Dedifferentiated amniotic fluid mesenchymal stem cell (primary cell): ENCODE measurements around the gene COL19A1.

Experiments used
- DNase-seq: peaks from one replicate; pipeline ENCODE4 v3.0.0-alpha.2; 2016; ENCODE audit errors: extremely low spot score

Gene COL19A1

DNA sequence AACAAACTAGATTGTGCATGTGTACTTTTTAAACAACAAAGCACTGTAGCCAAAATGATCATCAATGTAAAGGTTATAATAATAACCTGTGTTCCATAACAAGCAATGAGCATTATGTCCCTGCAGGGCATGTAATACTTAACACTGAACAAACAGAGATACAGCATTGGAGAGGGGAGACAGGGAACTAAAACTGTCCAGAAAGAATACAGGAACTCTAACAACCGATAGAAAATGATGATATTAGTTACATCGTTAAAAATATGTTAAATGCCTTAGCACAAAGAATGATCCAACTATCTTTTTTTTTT is 356.0 kb downstream of the COL19A1 start:
- no peak for DNase-seq

DNA sequence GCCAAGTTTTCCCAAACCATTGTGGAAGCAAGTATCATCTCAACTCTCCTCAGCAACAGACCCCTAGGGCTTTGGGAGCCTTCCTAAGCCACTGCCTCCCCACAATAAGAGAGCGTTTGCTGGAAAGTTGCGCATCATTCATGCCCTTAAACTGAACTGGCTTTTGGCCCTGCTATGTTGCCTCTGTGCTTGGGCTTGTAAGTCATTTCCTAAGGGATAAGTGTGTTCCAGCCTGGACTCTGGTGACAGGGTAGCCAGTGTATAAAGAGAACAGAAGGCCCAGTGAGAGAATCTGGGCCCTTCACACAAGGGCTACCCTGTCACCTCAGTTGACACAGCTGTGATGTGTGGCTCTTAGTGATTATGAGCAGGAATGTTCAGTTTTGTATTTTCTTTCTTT is 358.7 kb downstream of the COL19A1 start:
- no peak for DNase-seq

DNA sequence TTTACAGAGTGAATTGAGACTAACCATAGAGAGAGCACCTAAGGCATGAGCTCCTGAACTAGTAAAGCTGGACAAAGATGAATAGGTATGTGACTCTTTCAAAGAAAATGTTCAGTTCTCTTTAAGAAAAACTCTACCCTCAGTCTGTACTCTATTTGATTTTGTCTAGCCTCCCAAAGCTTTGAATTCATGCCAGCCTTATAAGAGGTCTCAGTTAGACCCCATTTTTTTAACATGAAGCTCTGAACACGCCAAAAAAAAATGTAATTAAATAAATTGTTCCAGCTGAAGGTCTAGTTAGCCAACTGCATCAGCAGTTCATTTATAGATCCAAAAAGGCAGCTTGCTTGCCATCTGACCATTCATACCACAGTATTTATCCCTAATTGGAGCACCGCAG is 365.0 kb downstream of the COL19A1 start:
- DNase-seq = no peak

DNA sequence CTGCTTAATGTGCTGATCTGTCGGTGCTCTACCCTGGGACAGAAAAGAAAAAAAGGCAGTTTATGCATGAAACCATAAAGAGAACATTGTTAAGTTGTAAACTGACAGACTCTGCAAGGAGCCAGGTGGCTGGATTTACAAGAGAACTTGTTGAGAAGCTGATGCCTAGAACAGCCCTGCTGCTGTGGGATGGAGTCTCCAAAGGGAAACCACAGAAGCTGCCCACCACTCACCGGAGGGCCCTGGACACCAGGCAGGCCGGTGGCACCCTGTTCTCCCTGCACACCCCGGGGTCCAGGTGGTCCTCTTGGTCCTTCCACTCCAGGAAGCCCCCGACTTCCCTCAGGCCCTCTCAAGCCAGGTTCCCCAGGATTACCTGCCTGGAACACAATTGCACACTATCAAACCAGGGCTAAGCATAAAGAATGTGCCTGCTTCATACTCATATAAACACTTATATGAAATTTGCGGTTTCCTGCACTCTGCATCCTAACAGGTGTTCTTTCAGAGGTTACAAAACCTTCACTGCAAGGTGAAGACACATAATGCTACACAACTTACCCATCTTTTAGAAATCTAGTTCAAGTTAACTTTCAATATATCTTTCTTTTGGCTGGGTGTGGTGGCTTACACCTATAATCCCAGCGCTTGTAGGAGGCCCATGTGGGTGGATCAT is 368.3 kb downstream of the COL19A1 start:
- DNase-seq = no peak

DNA sequence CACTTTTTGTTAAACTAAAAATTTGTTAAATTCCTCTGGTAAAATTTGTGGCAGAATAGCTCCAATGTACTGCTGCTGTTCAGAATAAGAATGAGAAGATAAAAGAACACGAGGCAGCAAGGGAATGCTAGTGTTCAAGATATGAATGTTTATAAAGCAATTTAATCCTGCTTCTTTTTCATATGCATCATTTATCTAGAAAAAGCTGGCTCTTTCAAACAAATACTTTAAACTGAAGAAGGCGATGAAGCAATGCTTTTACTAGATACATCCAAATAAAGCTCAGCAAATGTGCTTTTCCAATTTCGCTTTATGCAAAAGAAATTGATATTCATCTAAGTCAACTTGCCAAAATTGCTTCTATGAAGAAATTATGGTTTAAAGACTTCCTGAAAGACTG is 370.0 kb downstream of the COL19A1 start:
- DNase-seq = no peak

DNA sequence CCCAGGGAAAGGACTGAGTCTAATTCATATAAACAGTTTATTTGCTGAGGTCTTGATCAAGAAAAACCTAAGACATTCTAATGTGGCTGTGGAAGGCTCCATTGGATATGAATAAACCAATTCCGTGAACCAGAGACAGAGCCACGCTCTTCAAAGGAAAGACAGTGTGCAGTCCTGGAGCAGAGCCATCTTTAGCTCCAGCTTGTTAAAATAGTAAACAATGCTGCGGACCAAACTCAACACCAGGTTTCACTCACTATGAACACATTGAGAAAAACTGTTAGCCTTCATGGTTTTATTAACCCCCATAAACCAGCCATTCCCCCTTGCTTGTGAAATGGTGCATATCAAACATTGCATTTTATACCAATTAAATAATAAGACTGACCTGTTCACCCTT is 374.7 kb downstream of the COL19A1 start:
- DNase-seq = no peak

DNA sequence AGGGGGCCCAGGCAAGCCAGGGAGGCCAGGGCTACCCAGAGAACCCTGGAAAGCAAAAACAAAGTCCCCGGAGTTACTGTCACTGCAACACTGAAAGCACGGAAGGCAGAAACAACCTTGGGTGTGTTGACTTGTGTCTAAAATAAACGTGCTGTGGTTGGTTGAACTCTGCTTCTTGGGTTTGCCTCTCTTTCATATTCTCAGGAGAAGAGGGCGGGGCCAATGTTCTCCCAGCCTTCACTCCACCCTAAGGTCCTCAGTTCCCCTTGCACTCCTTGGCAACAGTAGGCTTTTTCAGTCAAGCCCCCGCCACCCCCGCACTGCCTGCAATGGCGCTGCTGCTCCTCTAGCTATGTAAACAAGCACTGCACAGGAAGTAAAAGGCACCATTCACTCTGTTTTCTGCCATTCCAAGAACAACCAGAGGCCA is 375.6 kb downstream of the COL19A1 start:
- DNase-seq = no peak

DNA sequence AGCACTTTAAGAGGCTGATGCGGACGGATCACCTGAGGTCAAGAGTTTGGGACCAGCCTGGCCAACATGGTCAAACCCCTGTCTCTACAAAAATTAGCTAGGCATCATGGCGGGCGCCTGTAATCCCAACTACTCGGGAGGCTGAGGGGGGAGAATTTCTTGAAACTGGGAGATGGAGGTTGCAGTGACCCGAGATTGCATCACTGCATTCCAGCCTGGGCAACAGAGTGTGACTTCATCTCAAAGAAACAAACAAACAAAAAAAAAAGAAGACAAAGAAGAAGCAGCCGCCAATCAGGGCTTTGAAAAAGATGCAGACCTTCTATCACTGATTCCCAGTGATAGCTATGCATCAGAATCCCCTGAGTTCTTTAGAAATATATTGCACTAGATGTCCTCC is 379.8 kb downstream of the COL19A1 start:
- no peak for DNase-seq

DNA sequence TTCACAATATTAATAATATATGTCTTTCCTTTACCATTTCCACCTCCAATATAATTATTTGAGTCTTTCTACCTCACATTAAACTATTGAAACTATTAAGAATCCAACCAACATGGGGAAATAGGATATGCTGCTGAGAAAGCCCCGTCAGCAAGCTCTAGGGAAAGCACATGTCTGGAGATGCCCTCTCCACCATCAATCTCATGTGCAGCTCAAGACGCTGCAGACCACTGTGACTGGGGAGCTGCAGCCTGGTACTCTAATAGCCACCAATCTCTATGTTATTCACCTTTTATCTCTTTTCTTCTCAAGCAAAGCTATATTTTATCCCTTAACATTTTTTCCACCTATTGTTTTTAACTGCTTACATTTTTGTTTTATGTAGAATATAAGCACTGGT is 386.2 kb downstream of the COL19A1 start:
- no peak for DNase-seq

DNA sequence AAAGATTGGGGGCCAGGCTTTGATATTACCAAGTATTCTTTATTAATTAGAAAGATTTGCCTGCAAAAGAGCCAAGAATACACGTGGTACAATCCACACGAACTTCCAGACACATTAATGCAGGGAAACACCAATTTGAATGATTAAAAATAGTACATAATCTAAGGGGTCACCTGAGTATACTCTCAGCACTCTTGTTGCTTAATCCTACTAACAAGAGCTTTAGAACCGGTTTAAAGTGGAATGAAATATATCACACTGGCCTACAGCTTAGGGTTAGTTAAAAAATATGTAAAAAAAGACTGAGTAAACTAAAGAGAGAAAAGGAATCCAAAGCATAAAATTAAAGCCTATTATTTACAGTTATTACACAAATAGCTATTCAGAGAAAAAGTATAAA is 387.6 kb downstream of the COL19A1 start:
- no peak for DNase-seq

DNA sequence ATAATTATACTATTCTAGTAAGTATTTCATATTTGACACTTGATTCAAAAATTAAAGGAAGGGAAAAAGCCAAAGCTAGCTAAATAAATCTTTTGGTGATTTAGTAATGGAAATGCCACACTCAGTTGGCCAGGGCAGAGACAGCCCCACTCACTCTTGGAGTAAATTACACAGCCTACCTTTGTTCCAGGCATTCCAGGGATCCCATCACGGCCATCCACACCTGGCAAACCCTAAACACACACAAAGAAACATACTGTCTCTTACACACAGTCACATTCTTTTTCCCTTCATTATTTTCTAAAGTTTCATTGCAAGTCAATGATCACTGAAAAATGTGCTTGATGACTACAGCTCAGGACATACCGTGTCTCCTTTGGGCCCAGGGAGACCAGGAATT is 388.4 kb downstream of the COL19A1 start:
- DNase-seq = no peak

DNA sequence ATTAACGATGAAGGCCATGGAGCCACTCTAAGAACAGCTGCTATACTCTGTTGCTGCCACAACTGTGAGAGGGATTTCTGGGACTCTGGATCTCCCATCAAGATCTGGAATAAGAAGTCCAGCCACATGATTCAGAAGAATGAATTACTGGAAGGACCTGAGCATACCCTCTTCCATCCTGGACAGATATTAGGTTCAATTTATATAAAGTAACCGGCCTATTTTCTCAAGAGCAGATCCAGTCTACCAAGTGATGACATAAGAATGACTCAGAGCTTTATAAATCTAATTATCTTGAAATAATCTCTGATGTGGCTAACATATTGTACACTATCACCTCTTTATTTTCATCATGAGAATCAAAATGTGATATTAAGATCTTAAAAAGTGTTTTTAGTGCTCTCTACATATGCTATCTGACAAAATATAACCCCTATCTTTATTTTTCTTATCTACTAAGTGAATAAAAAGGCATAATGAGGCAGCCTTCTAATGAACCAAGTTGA is 391.5 kb downstream of the COL19A1 start:
- no peak for DNase-seq

DNA sequence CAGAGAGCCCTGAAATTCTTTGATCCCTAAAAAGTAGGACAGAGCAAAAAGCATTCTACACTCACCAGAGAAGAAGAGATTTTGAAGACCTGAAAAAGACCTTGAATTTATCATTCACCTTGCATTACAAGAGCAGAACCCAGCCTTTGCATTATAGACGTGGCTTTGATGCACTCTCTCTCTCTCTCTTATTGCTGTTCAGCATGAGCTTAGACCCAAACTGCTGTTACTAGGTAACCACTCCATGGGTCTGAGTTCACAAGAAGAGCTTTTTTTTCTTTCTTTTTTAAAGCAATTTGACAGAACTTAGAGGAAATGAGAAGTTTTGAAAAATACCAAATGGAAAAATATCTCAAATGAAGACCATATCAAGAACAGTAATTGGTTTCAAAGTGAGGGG is 392.1 kb downstream of the COL19A1 start:
- DNase-seq = no peak
